Kidney epithelial cell (primary cell): ENCODE results near the gene CCDC187. TPM values are rescaled to one million over a fixed set of nuclear protein-coding genes. Genes with fewer than 3 reads are reported as not detected.

Source experiments
- DNase-seq: peaks from one replicate; pipeline ENCODE4 v3.0.0-alpha.2; 2010; ENCODE audit warnings: low read depth
- H3K27me3 ChIP-seq: 2 replicates; pipeline ENCODE4 v1.6.0; 2011; ENCODE audit warnings: low read length; ENCODE audit not compliant: control insufficient read depth, insufficient read depth
- H3K36me3 ChIP-seq: 2 replicates; pipeline ENCODE4 v1.5.1; 2011; ENCODE audit warnings: low read length; ENCODE audit not compliant: control insufficient read depth, insufficient read depth
- H3K4me3 ChIP-seq: 2 replicates; pipeline ENCODE4 v1.5.1; 2011; ENCODE audit warnings: low read depth, mild to moderate bottlenecking, control low read depth, low read length
- total RNA-seq: library from RNA; depleted of rRNA; stranded (reverse); fragments of >200 nt; gene quantifications from 2 replicates; pipeline ENCODE4 v1.2.3, GENCODE V29; 2015
- TF ChIP-seq, protein P1 (sequence below): IDR thresholded peaks from 2 replicates; pipeline ENCODE4 v1.5.1; 2011; ENCODE audit warnings: mild to moderate bottlenecking, moderate library complexity, low read length, control low read depth, inconsistent platforms; ENCODE audit not compliant: insufficient read depth, poor library complexity, severe bottlenecking

Gene CCDC187
- total RNA-seq, 1 donor from 2014 or later: 0.04 TPM

GRCh38 chr9:136337416-136338395 is 33.8 kb upstream of the CCDC187 start:
- H3K4me3 ChIP-seq: no peak overlapping the region
- H3K27me3 ChIP-seq: no peaks in the 10 kb centered on the region
- no peaks in the 10 kb centered on the region for H3K36me3 ChIP-seq
- TF ChIP-seq, protein P1, sequence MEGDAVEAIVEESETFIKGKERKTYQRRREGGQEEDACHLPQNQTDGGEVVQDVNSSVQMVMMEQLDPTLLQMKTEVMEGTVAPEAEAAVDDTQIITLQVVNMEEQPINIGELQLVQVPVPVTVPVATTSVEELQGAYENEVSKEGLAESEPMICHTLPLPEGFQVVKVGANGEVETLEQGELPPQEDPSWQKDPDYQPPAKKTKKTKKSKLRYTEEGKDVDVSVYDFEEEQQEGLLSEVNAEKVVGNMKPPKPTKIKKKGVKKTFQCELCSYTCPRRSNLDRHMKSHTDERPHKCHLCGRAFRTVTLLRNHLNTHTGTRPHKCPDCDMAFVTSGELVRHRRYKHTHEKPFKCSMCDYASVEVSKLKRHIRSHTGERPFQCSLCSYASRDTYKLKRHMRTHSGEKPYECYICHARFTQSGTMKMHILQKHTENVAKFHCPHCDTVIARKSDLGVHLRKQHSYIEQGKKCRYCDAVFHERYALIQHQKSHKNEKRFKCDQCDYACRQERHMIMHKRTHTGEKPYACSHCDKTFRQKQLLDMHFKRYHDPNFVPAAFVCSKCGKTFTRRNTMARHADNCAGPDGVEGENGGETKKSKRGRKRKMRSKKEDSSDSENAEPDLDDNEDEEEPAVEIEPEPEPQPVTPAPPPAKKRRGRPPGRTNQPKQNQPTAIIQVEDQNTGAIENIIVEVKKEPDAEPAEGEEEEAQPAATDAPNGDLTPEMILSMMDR: no peak
- no peak for DNase-seq

- no peak for DNase-seq
- Histone ChIP-seq H3K4me3 (no peak overlapping the region), H3K27me3 (no peaks in the 10 kb centered on the region), H3K36me3 (no peaks in the 10 kb centered on the region)
- TF ChIP-seq, protein P1: no peak
Measured at GRCh38 chr9:136336881-136337280, 33.0 kb upstream of the CCDC187 start.

DNA sequence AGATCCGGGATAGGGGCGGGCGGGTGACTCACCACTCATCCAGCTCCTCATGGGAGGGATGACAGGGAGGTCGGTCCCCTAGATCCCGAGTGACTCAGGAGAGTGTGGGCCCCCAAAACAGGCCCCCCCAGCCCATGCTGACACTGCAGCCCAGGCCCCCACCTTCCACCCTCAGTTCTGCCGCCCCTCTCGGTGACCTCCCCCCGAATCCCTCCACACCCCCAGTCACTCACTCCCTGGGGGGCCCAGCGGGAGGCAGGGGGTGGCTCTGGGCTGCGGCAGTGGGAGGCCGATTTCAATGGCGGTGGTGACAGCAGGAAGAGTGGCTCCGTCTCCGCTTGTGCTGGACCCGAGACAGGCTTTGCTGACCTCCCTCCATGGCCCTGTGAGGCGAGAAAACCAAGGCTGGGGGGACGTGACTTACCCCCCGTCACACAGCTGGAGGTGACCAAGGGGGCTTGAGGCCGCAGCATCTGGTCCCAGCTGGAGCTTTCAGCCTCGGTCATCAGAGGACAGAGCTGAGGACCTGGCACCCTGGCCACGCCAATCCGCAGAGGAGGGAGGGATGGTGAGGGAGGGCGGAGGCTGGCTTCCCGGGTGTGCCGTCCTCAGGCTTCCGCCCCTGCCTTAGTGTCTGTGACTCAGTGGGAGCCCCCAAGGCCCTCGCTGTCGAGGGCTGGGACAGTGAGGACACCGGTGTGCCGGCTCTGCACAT is 32.4 kb upstream of the CCDC187 start:
- no peak for DNase-seq
- TF ChIP-seq, protein P1: no peak
- H3K4me3 ChIP-seq: no peak overlapping the region
- no peaks in the 10 kb centered on the region for H3K36me3 ChIP-seq
- no peaks in the 10 kb centered on the region for H3K27me3 ChIP-seq

DNA sequence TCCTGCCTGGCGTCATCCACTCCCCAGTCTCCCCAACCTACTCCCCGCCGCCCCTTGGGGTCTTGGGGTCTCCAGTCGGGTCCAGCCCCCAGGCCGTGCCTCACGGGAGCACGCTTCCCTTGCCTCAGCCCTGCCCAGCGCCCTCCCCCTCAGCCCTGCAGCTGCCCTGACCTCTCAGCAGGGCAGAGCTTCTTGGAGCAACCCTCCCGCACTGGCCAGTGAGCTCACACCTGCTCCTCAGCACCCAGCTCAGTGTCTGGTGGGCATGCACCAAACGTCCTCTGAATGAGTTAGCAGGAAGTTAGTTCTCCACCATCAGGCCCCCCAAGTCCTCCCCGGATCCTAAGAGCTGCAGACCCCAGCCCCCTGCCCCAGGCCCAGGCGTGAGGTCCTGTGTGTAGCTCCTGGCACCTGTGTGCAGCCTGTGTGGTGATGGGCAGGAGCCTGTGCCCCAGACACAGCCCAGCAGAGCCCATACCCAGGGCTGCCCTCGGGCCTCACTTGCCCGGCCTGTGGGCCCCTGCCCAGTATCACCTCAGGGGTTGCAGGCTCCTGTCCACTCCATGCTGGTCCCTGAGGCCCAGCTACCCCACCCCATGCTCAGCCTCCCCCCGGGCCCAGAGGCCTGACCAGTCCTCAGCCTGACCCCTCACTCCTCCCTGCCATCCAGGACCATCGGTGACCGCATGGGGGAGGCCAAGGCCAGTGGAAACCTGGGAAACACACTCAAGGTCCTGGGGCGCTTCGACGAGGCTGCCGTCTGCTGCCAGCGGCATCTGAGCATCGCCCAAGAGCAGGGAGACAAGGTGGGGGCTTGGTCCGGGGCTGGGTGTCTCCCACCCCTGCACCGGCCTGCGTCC is 31.6 kb upstream of the CCDC187 start:
- no peak for DNase-seq
- Histone ChIP-seq H3K4me3 (no peak overlapping the region), H3K36me3 (no peaks in the 10 kb centered on the region), H3K27me3 (no peaks in the 10 kb centered on the region)
- TF ChIP-seq, protein P1: no peak

- no peak overlapping the region for H3K4me3 ChIP-seq
- no peak for DNase-seq
- TF ChIP-seq, protein P1: no peak
- no peaks in the 10 kb centered on the region for H3K27me3 ChIP-seq
- H3K36me3 ChIP-seq: no peaks in the 10 kb centered on the region
Measured at GRCh38 chr9:136334541-136334940, 30.6 kb upstream of the CCDC187 start.
